Thoracic aorta (tissue), 2 donors: Measurements from ENCODE around the gene MAG. TPM values are rescaled to one million over a fixed set of nuclear protein-coding genes. Genes with fewer than 3 reads are reported as not detected.

ENCODE experiments used
- ATAC-seq: fragments of 150-250 bp; one replicate; pipeline ENCODE4 v1.8.0; 2017; ENCODE audit warnings: low read depth; ENCODE audit not compliant: insufficient number of reproducible peaks, low FRiP score
- DNase-seq: peaks from one replicate; pipeline ENCODE4 v3.0.0-alpha.2; 2020; ENCODE audit warnings: low spot score
- H3K27ac ChIP-seq, 2 donors: fragments of 200-600 bp; sonication (generic); 1 replicate in 1 of 2; 2 replicates in 1 of 2; pipeline ENCODE4 v1.5.1; 2016; ENCODE audit warnings: mild to moderate bottlenecking in 2 of 2, moderate library complexity in 2 of 2
- H3K27me3 ChIP-seq: fragments of 200-600 bp; sonication (generic); replicated peaks from 2 replicates; pipeline ENCODE4 v1.6.0; 2016; ENCODE audit warnings: mild to moderate bottlenecking; ENCODE audit not compliant: insufficient read depth
- H3K36me3 ChIP-seq: fragments of 200-600 bp; sonication (generic); one replicate; pipeline ENCODE4 v1.5.1; 2016
- H3K4me1 ChIP-seq, 2 donors: fragments of 200-600 bp; sonication (generic); 1 replicate in 1 of 2; 2 replicates in 1 of 2; pipeline versions ENCODE4 v1.5.1 to v1.6.0; 2016; ENCODE audit warnings: low read depth in 2 of 2, mild to moderate bottlenecking in 1 of 2; ENCODE audit not compliant: control insufficient read depth in 1 of 2
- H3K4me3 ChIP-seq: fragments of 200-600 bp; sonication (generic); 2 replicates; pipeline ENCODE4 v1.5.1; 2016; ENCODE audit warnings: mild to moderate bottlenecking
- H3K9me3 ChIP-seq: fragments of 200-600 bp; sonication (generic); 2 replicates; pipeline ENCODE4 v1.5.1; 2016
- total RNA-seq, 2 donors: library from RNA; depleted of rRNA; stranded (reverse); fragments of >200 nt; gene quantifications; one replicate each; pipeline versions ENCODE4 v1.1.0 to v1.2.3, GENCODE V29; 2016
- TF ChIP-seq, protein P1 (sequence below): fragments of 200-600 bp; sonication (generic); IDR thresholded peaks from one replicate; pipeline ENCODE4 v1.5.1; 2019; ENCODE audit warnings: antibody characterized with exemption

The MAG gene
- total RNA-seq, 2 donors from 2014 or later, result 2.8 TPM; not detected in 1

DNA sequence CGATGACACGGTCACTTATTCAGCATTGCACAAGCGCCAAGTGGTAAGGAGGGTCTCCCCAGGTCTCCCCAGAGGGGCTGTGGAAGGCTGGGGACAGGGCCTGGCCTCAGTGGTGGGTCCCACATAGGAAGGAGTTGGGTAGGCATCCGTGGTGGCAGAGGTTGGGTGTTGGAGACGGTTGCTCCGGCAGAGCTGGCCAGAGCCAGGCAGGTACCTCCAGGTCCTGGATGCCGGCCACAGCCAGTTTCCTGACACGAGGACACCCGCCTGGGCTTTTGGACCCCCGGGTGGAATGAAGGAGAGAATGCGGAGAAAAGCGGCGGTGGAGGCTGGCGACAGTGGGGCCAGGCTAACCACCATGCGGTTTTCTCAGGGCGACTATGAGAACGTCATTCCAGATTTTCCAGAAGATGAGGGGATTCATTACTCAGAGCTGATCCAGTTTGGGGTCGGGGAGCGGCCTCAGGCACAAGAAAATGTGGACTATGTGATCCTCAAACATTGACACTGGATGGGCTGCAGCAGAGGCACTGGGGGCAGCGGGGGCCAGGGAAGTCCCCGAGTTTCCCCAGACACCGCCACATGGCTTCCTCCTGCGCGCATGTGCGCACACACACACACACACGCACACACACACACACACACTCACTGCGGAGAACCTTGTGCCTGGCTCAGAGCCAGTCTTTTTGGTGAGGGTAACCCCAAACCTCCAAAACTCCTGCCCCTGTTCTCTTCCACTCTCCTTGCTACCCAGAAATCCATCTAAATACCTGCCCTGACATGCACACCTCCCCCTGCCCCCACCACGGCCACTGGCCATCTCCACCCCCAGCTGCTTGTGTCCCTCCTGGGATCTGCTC lies 54.5 kb downstream of the MAG start:
- H3K36me3 ChIP-seq, result no peaks in the 10 kb centered on the region
- no peak overlapping the region for H3K4me3 ChIP-seq
- TF ChIP-seq, protein P1, sequence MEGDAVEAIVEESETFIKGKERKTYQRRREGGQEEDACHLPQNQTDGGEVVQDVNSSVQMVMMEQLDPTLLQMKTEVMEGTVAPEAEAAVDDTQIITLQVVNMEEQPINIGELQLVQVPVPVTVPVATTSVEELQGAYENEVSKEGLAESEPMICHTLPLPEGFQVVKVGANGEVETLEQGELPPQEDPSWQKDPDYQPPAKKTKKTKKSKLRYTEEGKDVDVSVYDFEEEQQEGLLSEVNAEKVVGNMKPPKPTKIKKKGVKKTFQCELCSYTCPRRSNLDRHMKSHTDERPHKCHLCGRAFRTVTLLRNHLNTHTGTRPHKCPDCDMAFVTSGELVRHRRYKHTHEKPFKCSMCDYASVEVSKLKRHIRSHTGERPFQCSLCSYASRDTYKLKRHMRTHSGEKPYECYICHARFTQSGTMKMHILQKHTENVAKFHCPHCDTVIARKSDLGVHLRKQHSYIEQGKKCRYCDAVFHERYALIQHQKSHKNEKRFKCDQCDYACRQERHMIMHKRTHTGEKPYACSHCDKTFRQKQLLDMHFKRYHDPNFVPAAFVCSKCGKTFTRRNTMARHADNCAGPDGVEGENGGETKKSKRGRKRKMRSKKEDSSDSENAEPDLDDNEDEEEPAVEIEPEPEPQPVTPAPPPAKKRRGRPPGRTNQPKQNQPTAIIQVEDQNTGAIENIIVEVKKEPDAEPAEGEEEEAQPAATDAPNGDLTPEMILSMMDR, result no peak
- no peak for ATAC-seq
- no peaks in the 10 kb centered on the region for H3K27me3 ChIP-seq
- H3K9me3 ChIP-seq, result no peaks in the 10 kb centered on the region
- H3K27ac ChIP-seq, result no peak overlapping the region
- no peaks in the 10 kb centered on the region for H3K4me1 ChIP-seq
- no peak for DNase-seq

DNA sequence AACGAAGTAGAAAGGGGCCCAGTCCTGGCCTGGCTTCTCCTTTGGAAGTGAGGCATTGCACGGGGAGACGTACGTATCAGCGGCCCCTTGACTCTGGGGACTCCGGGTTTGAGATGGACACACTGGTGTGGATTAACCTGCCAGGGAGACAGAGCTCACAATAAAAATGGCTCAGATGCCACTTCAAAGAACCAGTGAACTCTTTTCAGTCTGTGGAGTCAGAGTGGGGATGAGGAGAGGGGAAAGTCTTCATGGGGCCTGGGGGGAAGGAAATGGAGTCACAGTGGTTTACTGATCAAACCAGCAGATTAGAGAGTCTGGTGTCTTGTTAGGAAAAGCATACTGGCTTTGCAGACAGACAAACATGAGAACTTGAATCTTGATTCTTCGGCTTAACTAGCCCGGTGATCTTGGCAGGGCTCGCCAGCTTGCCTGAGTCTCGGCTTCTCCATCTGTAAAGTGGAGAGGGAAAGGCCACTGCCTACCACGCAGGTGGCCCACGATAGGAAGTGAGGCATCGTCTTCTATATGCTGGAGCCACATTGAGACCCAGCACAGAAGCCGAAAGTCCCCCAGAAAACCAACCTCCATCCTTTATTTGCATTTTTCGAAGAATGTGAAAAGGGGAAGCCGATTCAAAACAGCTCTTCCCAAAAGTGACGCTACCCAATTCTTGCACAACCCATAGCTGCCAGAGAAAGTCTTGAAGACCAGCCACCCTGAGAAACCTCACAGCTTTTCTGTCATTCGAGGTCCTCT lies 55.4 kb downstream of the MAG start, which contains the start of gene FFAR1:
Gene FFAR1 (plus strand): TSS at position 732 of the 759 bp plus-strand sequence. CDS start 3,650 bp downstream, outside the sequence.
- no peak within 1 kb of the TSS for H3K4me3 ChIP-seq
- DNase-seq, result no peak
- TF ChIP-seq, protein P1, result no peak
- no peaks in the 10 kb centered on the region for H3K4me1 ChIP-seq
- H3K27me3 ChIP-seq, result no peaks in the 10 kb centered on the region
- H3K36me3 ChIP-seq, result no peaks in the 10 kb centered on the region
- H3K9me3 ChIP-seq, result no peaks in the 10 kb centered on the region
- no peak within 1 kb of the TSS for H3K27ac ChIP-seq
- no peak for ATAC-seq

DNA sequence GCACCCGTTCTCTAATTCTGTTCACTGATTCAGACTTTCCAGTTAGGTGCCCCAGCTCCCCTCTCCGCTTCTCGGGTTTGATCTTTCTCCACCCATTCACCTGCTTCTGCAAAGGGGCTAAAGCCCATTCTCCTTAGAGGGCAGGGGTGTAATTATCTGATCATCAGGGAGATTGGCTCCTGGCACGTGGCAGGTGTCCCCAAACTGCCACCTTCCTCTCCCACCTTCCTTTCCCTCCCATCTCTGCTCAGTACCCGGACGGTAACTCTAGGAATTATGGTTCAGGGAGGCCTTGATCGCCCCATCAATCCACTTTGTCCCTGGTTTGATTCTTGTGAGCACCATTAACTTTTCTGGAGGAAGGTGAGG lies 56.0 kb downstream of the MAG start:
- H3K27ac ChIP-seq, result no peak overlapping the region
- TF ChIP-seq, protein P1, result no peak
- DNase-seq (no peak), ATAC-seq (no peak)
- H3K27me3 ChIP-seq, result no peaks in the 10 kb centered on the region
- no peak overlapping the region for H3K4me3 ChIP-seq
- no peaks in the 10 kb centered on the region for H3K4me1 ChIP-seq
- no peaks in the 10 kb centered on the region for H3K9me3 ChIP-seq
- no peaks in the 10 kb centered on the region for H3K36me3 ChIP-seq

DNA sequence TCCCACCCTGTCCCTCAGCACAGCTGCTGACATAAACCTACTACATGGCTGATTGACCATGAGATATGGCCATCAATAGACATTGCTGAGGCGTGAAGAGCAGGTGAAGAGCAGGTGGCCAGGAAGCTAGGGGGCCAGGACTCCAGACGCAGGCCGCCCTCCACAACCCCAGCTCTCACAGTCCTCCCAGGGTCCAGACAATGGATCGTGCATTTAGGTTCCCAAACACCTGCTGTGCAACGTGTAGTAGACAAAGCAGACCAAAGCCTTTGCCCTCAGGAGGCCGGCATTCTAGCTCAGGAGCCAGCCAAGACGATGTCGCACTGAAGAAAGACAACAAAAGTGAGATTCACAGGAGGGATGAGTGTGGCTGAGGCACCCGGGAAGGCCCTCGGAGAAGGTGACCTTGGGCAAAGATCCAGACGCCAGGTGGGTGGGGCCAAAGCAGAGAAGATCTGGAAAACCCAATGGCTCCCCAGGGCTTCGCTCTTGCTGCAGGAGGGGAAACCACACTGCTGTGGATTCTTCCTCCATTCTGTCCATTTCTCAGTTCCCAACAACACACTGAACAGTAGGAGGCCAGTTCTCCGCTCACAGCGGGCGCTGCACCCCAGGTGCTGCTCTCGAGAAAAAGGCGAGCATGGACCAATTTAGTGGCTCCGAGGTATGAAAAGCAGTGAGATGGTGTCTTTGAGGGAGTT lies 57.1 kb downstream of the MAG start:
- TF ChIP-seq, protein P1, result no peak
- ATAC-seq, result no peak
- no peaks in the 10 kb centered on the region for H3K27me3 ChIP-seq
- H3K27ac ChIP-seq, result no peak overlapping the region
- no peak for DNase-seq
- H3K36me3 ChIP-seq, result no peaks in the 10 kb centered on the region
- no peaks in the 10 kb centered on the region for H3K4me1 ChIP-seq
- no peak overlapping the region for H3K4me3 ChIP-seq
- no peaks in the 10 kb centered on the region for H3K9me3 ChIP-seq
